ENCODE data around the gene CADM4.
"Not testable (repeated sequence)": the region's sequence is repeated elsewhere in the genome, so short reads cannot be mapped to it uniquely, and the experiment has no call there.

The CADM4 gene

GRCh38 chr19:43594081-43594697 lies 45.5 kb downstream of the CADM4 start:
- DNase-seq (ENCODE audit: low read depth) = no peak
- no peak for TF ChIP-seq CTCF (conservative IDR thresholded peaks at IDR 0.05; ENCODE audit: low read depth, low read length)
- H3K4me3 ChIP-seq (ENCODE audit: low read length) = peak overlapping the region; percentile 87

- no peak for TF ChIP-seq CTCF (conservative IDR thresholded peaks at IDR 0.05; ENCODE audit: low read depth, low read length)
- no peak for DNase-seq (ENCODE audit: low read depth)
- H3K4me3 ChIP-seq (ENCODE audit: low read length) = no peak overlapping the region
Observed at GRCh38 chr19:43592800-43593350, 46.8 kb downstream of the CADM4 start.

GRCh38 chr19:43591904-43592772 lies 47.5 kb downstream of the CADM4 start:
- no peak for TF ChIP-seq CTCF (conservative IDR thresholded peaks at IDR 0.05; ENCODE audit: low read depth, low read length)
- no peak overlapping the region for H3K4me3 ChIP-seq (ENCODE audit: low read length)

GRCh38 chr19:43589678-43590077 lies 50.0 kb downstream of the CADM4 start:
- H3K4me3 ChIP-seq (ENCODE audit: low read length) = no peak overlapping the region
- TF ChIP-seq CTCF (conservative IDR thresholded peaks at IDR 0.05; ENCODE audit: low read depth, low read length) = no peak
- no peak for DNase-seq (ENCODE audit: low read depth)

More at GRCh38 chr19:43591904-43592772, 47.5 kb downstream of the CADM4 start:
- DNase-seq (ENCODE audit: low read depth) = no peak

- DNase-seq (ENCODE audit: low read depth) = no peak
- no peak for TF ChIP-seq CTCF (conservative IDR thresholded peaks at IDR 0.05; ENCODE audit: low read depth, low read length)
- H3K4me3 ChIP-seq (ENCODE audit: low read length) = no peak overlapping the region
Observed at GRCh38 chr19:43589277-43589676, 50.4 kb downstream of the CADM4 start.

GRCh38 chr19:43587029-43587428 lies 52.6 kb downstream of the CADM4 start:
- not testable (repeated sequence) for DNase-seq (ENCODE audit: low read depth); H3K4me3 ChIP-seq (ENCODE audit: low read length)

GRCh38 chr19:43586346-43586745 lies 53.3 kb downstream of the CADM4 start:
- TF ChIP-seq CTCF (conservative IDR thresholded peaks at IDR 0.05; ENCODE audit: low read depth, low read length) = no peak
- no peak for DNase-seq (ENCODE audit: low read depth)
- no peak overlapping the region for H3K4me3 ChIP-seq (ENCODE audit: low read length)
